ENCODE data around the gene ARFGEF2.

Gene ARFGEF2

DNA sequence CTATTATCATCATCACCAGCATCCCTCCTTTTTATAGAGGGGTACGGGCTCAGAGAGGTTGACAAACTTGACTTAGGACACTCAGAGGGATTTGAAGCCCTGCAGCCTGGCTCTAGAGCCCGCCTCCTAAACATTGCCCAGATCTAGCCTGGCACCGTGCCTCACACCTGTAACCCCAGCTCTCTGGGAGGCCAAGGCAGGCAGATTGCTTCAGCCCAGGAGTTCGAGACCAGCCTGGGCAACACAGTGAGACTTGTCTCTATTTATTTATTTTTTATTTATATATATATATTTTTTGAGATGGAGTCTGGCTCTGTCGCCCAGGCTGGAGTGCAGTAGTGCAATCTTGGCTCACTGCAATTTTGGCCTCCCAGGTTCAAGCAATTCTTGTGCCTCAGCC, 118.3 kb downstream of the ARFGEF2 start:
- no peaks in the 10 kb centered on the region for H3K9me3 ChIP-seq (ENCODE audit: control insufficient read depth, low read length)
- no peak overlapping the region for H4K8ac ChIP-seq (ENCODE audit: low read length)
- H3K4me2 ChIP-seq (ENCODE audit: low read length, poor library complexity, severe bottlenecking) = no peak overlapping the region
- no peak overlapping the region for H3K4me3 ChIP-seq (ENCODE audit: insufficient read depth in 1 of 2, low read depth in 1 of 2, low read length in 2 of 2)
- no peak overlapping the region for H2BK15ac ChIP-seq (ENCODE audit: low read depth, poor library complexity, severe bottlenecking)
- no peak overlapping the region for H4K91ac ChIP-seq (ENCODE audit: low read length)
- H2BK5ac ChIP-seq (ENCODE audit: low read depth, low read length, poor library complexity, severe bottlenecking) = no peak overlapping the region
- H3K27me3 ChIP-seq (ENCODE audit: control insufficient read depth in 1 of 2, insufficient read depth in 1 of 2, low read length in 2 of 2) = no peaks in the 10 kb centered on the region
- H2BK12ac ChIP-seq (ENCODE audit: low read length in 2 of 2) = no peak overlapping the region
- no peak overlapping the region for H2AK5ac ChIP-seq (ENCODE audit: low read length, severe bottlenecking)
- DNase-seq = no peak
- peaks cover 5 to 15% of the 10 kb centered on the region in 2 experiments for H3K36me3 ChIP-seq (ENCODE audit: control insufficient read depth in 1 of 2, insufficient read depth in 2 of 2, low read depth in 1 of 2, low read length in 2 of 2)
- H3K18ac ChIP-seq (ENCODE audit: low read depth in 1 of 2, low read length in 2 of 2) = no peak overlapping the region
- H3K9ac ChIP-seq (ENCODE audit: low read length) = no peak overlapping the region
- WGBS = 88% methylated on average over 4 of the region's 5 CpGs
- H3K23ac ChIP-seq (ENCODE audit: low read length in 2 of 2) = no peak overlapping the region
- H3K27ac ChIP-seq (ENCODE audit: low read length, poor library complexity, severe bottlenecking) = no peak overlapping the region
- no peak overlapping the region for H2AFZ ChIP-seq (ENCODE audit: low read depth, low read length)
- H3K14ac ChIP-seq (ENCODE audit: low read length in 2 of 2) = no peak overlapping the region
- H3K4ac ChIP-seq (ENCODE audit: low read depth in 1 of 2, low read length in 2 of 2) = no peak overlapping the region
- H3K79me1 ChIP-seq (replicated peaks; ENCODE audit: low read length, poor library complexity, severe bottlenecking) = peaks cover 4% of the 10 kb centered on the region
- H2BK120ac ChIP-seq (ENCODE audit: low read depth, low read length) = no peak overlapping the region
- H3K4me1 ChIP-seq (ENCODE audit: control insufficient read depth, insufficient read depth, low read depth, low read length) = peaks cover 1% of the 10 kb centered on the region

DNA sequence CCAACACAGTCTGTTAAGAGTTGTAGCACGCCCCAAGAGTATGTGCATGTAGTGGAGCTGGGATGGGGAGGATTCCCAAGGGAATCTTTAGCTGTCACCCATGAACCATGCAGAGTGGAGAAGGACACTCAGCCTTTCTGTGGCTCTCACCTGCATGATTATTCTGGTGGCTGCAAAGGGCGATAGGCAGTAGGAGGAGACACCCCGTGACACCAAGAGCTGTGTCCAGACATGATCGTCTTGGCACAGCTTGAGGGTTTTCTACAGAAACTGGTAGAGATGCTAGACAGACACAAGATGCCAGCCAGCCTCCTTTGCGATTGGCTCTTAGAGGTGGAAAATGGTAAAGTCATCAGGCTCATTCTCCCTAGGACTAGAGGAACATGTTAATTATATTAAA, 121.5 kb downstream of the ARFGEF2 start:
- Histone ChIP-seq H3K9me3 (ENCODE audit: control insufficient read depth, low read length) (no peaks in the 10 kb centered on the region), H3K27ac (ENCODE audit: low read length, poor library complexity, severe bottlenecking) (no peak overlapping the region), H3K18ac (ENCODE audit: low read depth in 1 of 2, low read length in 2 of 2) (no peak overlapping the region), H2BK120ac (ENCODE audit: low read depth, low read length) (no peak overlapping the region), H3K4me1 (ENCODE audit: control insufficient read depth, insufficient read depth, low read depth, low read length) (peaks cover 7% of the 10 kb centered on the region), H3K27me3 (ENCODE audit: control insufficient read depth in 1 of 2, insufficient read depth in 1 of 2, low read length in 2 of 2) (no peaks in the 10 kb centered on the region), H2AFZ (ENCODE audit: low read depth, low read length) (no peak overlapping the region), H3K4ac (ENCODE audit: low read depth in 1 of 2, low read length in 2 of 2) (no peak overlapping the region), H4K91ac (ENCODE audit: low read length) (no peak overlapping the region), H3K14ac (ENCODE audit: low read length in 2 of 2) (no peak overlapping the region), H2BK5ac (ENCODE audit: low read depth, low read length, poor library complexity, severe bottlenecking) (no peak overlapping the region), H3K36me3 (ENCODE audit: control insufficient read depth in 1 of 2, insufficient read depth in 2 of 2, low read depth in 1 of 2, low read length in 2 of 2) (peaks cover 0 to 5% of the 10 kb centered on the region in 2 experiments), H4K8ac (ENCODE audit: low read length) (no peak overlapping the region), H3K9ac (ENCODE audit: low read length) (no peak overlapping the region), H2BK15ac (ENCODE audit: low read depth, poor library complexity, severe bottlenecking) (no peak overlapping the region), H3K4me2 (ENCODE audit: low read length, poor library complexity, severe bottlenecking) (no peak overlapping the region), H2AK5ac (ENCODE audit: low read length, severe bottlenecking) (no peak overlapping the region), H2BK12ac (ENCODE audit: low read length in 2 of 2) (no peak overlapping the region), H3K4me3 (ENCODE audit: insufficient read depth in 1 of 2, low read depth in 1 of 2, low read length in 2 of 2) (no peak overlapping the region), H3K79me1 (replicated peaks; ENCODE audit: low read length, poor library complexity, severe bottlenecking) (peaks cover 3% of the 10 kb centered on the region), H3K23ac (ENCODE audit: low read length in 2 of 2) (no peak overlapping the region)
- 96% methylated on average over 5 of the region's 5 CpGs for WGBS
- DNase-seq = no peak

GRCh38 chr20:49045440-49046086, 124.1 kb downstream of the ARFGEF2 start:
- Histone ChIP-seq H3K9ac (ENCODE audit: low read length) (peak overlapping the region; percentile 87), H4K91ac (ENCODE audit: low read length) (peak overlapping the region; percentile 5), H2BK12ac (ENCODE audit: low read length in 2 of 2) (peak overlapping the region in 1 of 2 experiments; percentile 8), H3K4me2 (ENCODE audit: low read length, poor library complexity, severe bottlenecking) (peak overlapping the region; percentile 80), H3K4ac (ENCODE audit: low read depth in 1 of 2, low read length in 2 of 2) (peak overlapping the region in 1 of 2 experiments; percentile 64), H3K14ac (ENCODE audit: low read length in 2 of 2) (no peak overlapping the region), H2BK5ac (ENCODE audit: low read depth, low read length, poor library complexity, severe bottlenecking) (no peak overlapping the region), H3K79me1 (replicated peaks; ENCODE audit: low read length, poor library complexity, severe bottlenecking) (peaks cover 3% of the 10 kb centered on the region), H3K9me3 (ENCODE audit: control insufficient read depth, low read length) (no peaks in the 10 kb centered on the region), H3K4me1 (ENCODE audit: control insufficient read depth, insufficient read depth, low read depth, low read length) (peaks cover 7% of the 10 kb centered on the region), H3K36me3 (ENCODE audit: control insufficient read depth in 1 of 2, insufficient read depth in 2 of 2, low read depth in 1 of 2, low read length in 2 of 2) (peaks cover 0 to 2% of the 10 kb centered on the region in 2 experiments), H3K4me3 (ENCODE audit: insufficient read depth in 1 of 2, low read depth in 1 of 2, low read length in 2 of 2) (peak overlapping the region; percentile 34 to 83), H3K27me3 (ENCODE audit: control insufficient read depth in 1 of 2, insufficient read depth in 1 of 2, low read length in 2 of 2) (no peaks in the 10 kb centered on the region), H2AK5ac (ENCODE audit: low read length, severe bottlenecking) (no peak overlapping the region), H4K8ac (ENCODE audit: low read length) (peak overlapping the region; percentile 79), H2BK15ac (ENCODE audit: low read depth, poor library complexity, severe bottlenecking) (no peak overlapping the region), H2BK120ac (ENCODE audit: low read depth, low read length) (no peak overlapping the region), H3K27ac (ENCODE audit: low read length, poor library complexity, severe bottlenecking) (peak overlapping the region; percentile 45), H3K23ac (ENCODE audit: low read length in 2 of 2) (no peak overlapping the region), H3K18ac (ENCODE audit: low read depth in 1 of 2, low read length in 2 of 2) (peak overlapping the region in 1 of 2 experiments; percentile 58), H2AFZ (ENCODE audit: low read depth, low read length) (peak overlapping the region; percentile 72)
- whole genome bisulfite sequencing = 32% methylated on average over 12 of the region's 12 CpGs
- no peak for DNase-seq

DNA sequence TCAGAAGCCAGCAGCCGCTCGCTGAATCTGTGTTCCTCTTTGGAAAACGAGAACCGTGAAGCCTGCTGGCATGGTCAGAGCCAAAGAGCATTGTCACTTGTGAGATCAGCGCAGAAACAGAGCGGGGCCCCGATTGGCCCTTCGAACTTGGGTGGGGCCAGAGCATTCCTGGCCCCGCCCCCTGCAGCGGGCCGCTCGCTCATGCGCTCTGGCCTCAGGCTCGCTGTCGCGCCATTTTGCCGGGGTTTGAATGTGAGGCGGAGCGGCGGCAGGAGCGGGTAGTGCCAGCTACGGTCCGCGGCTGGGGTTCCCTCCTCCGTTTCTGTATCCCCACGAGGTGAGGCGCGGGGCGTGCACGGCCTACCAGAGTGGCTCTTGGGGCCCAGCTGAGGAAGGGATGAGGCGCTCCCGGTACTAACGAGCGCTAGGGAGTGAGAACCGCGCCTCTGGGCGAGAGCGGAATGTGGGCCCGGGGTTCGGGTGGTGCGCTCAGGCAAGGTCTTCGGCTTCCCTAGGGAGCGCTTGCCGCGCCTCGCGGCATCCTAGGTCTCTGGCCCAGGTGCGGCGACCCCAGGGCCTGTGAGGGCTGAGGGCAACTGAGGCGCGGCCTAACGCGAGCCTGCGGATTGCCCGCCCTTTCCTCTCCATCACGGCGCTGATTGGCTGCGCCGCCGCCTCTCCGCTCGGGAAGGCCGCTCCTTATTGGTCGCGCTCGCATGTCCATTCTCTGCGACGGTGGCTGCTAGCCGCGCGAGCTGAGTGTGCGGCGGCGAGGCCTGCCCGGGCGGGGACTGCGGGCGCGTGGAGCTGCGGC, 124.8 kb downstream of the ARFGEF2 start, which contains the start of gene CSE1L:
Gene CSE1L (plus strand): TSS at position 226 of the 814 bp plus-strand sequence. CDS start 12,152 bp downstream, outside the sequence.
- H3K4me3 ChIP-seq (ENCODE audit: insufficient read depth in 1 of 2, low read depth in 1 of 2, low read length in 2 of 2) = peak within 1 kb of the TSS; percentile 83 to 94
- no peak within 1 kb of the TSS for H2BK5ac ChIP-seq (ENCODE audit: low read depth, low read length, poor library complexity, severe bottlenecking)
- H3K4ac ChIP-seq (ENCODE audit: low read depth in 1 of 2, low read length in 2 of 2) = peak within 1 kb of the TSS; percentile 84 to 88
- peak within 1 kb of the TSS; percentile 72 for H2AFZ ChIP-seq (ENCODE audit: low read depth, low read length)
- under 1% methylated on average over 80 of the region's 80 CpGs for WGBS
- peak within 1 kb of the TSS in 1 of 2 experiments; percentile 8 for H2BK12ac ChIP-seq (ENCODE audit: low read length in 2 of 2)
- H2AK5ac ChIP-seq (ENCODE audit: low read length, severe bottlenecking) = peak within 1 kb of the TSS; percentile 86
- DNase-seq = peak; percentile 94
- H3K79me1 ChIP-seq (replicated peaks; ENCODE audit: low read length, poor library complexity, severe bottlenecking) = no peaks in the 10 kb centered on the region
- peak within 1 kb of the TSS; percentile 3 to 86 for H3K18ac ChIP-seq (ENCODE audit: low read depth in 1 of 2, low read length in 2 of 2)
- H3K9me3 ChIP-seq (ENCODE audit: control insufficient read depth, low read length) = no peaks in the 10 kb centered on the region
- peak within 1 kb of the TSS; percentile 64 for H2BK15ac ChIP-seq (ENCODE audit: low read depth, poor library complexity, severe bottlenecking)
- H3K27me3 ChIP-seq (ENCODE audit: control insufficient read depth in 1 of 2, insufficient read depth in 1 of 2, low read length in 2 of 2) = no peaks in the 10 kb centered on the region
- H3K9ac ChIP-seq (ENCODE audit: low read length) = peak within 1 kb of the TSS; percentile 87
- no peak within 1 kb of the TSS for H3K23ac ChIP-seq (ENCODE audit: low read length in 2 of 2)
- peak within 1 kb of the TSS; percentile 79 for H4K8ac ChIP-seq (ENCODE audit: low read length)
- peak within 1 kb of the TSS in 1 of 2 experiments; percentile 57 for H3K14ac ChIP-seq (ENCODE audit: low read length in 2 of 2)
- peak within 1 kb of the TSS; percentile 53 for H4K91ac ChIP-seq (ENCODE audit: low read length)
- H3K4me1 ChIP-seq (ENCODE audit: control insufficient read depth, insufficient read depth, low read depth, low read length) = peaks cover 7% of the 10 kb centered on the region
- H3K4me2 ChIP-seq (ENCODE audit: low read length, poor library complexity, severe bottlenecking) = peak within 1 kb of the TSS; percentile 86
- H2BK120ac ChIP-seq (ENCODE audit: low read depth, low read length) = no peak within 1 kb of the TSS
- peak within 1 kb of the TSS; percentile 55 for H3K27ac ChIP-seq (ENCODE audit: low read length, poor library complexity, severe bottlenecking)
- H3K36me3 ChIP-seq (ENCODE audit: control insufficient read depth in 1 of 2, insufficient read depth in 2 of 2, low read depth in 1 of 2, low read length in 2 of 2) = no peaks in the 10 kb centered on the region
